GM23338 (cell line): ENCODE results near the gene LTA4H. TPM values are rescaled to one million over a fixed set of nuclear protein-coding genes. Genes with fewer than 3 reads are reported as not detected.

Experiments
- ATAC-seq: fragments of 200-7000 bp; cut with Tn5 transposase; 3 replicates; pipeline ENCODE4 v1.9.1; 2020
- DNase-seq: peaks from one replicate; pipeline ENCODE4 v3.0.0-alpha.2; 2015; ENCODE audit warnings: low spot score
- H2AFZ ChIP-seq: fragments of 200-600 bp; sonication (generic); 2 replicates; pipeline ENCODE4 v1.8.0; 2016; ENCODE audit warnings: antibody characterized with exemption, mild to moderate bottlenecking, moderate library complexity
- H3F3A ChIP-seq: fragments of 200-600 bp; sonication (generic); replicated peaks from 2 replicates; pipeline ENCODE4 v1.8.0; 2017; ENCODE audit warnings: antibody characterized with exemption, mixed run types, low read depth
- H3K27ac ChIP-seq: fragments of 200-600 bp; sonication (generic); 2 replicates; pipeline ENCODE4 v1.6.1; 2016; ENCODE audit warnings: low read depth
- H3K27me3 ChIP-seq: fragments of 200-600 bp; sonication (generic); 2 replicates; pipeline ENCODE4 v1.8.0; 2016; ENCODE audit warnings: mild to moderate bottlenecking, mixed run types, moderate library complexity; ENCODE audit not compliant: insufficient read depth
- H3K36me3 ChIP-seq: fragments of 200-600 bp; sonication (generic); 2 replicates; pipeline ENCODE4 v1.8.0; 2016; ENCODE audit warnings: mild to moderate bottlenecking; ENCODE audit not compliant: insufficient read depth
- H3K4me1 ChIP-seq: fragments of 200-600 bp; sonication (generic); 2 replicates; pipeline ENCODE4 v1.8.0; 2016; ENCODE audit warnings: mild to moderate bottlenecking, moderate library complexity; ENCODE audit not compliant: insufficient read depth
- H3K4me2 ChIP-seq: fragments of 200-600 bp; sonication (generic); 2 replicates; pipeline ENCODE4 v1.7.1; 2017; ENCODE audit warnings: mixed run types
- H3K4me3 ChIP-seq: fragments of 200-600 bp; sonication (generic); 2 replicates; pipeline ENCODE4 v1.6.1; 2016; ENCODE audit warnings: mixed run types
- H3K79me2 ChIP-seq: fragments of 200-600 bp; sonication (generic); replicated peaks from 2 replicates; pipeline ENCODE4 v1.8.0; 2017; ENCODE audit warnings: mild to moderate bottlenecking; ENCODE audit not compliant: insufficient read depth
- H3K9me2 ChIP-seq: fragments of 200-600 bp; sonication (generic); 2 replicates; pipeline ENCODE4 v1.8.0; 2017; ENCODE audit not compliant: insufficient read depth
- H4K20me1 ChIP-seq: fragments of 200-600 bp; sonication (generic); replicated peaks from 2 replicates; pipeline ENCODE4 v1.8.0; 2017; ENCODE audit warnings: mild to moderate bottlenecking; ENCODE audit not compliant: insufficient read depth
- H3K27ac Mint-ChIP-seq: 2 replicates; pipeline ENCODE4 v1.8.0; 2020; ENCODE audit warnings: inconsistent platforms, mild to moderate bottlenecking, moderate library complexity, mixed read lengths
- H3K27me3 Mint-ChIP-seq: 3 replicates; pipeline ENCODE4 v1.8.0; 2022; ENCODE audit warnings: low read depth, mild to moderate bottlenecking, moderate library complexity, mixed read lengths, inconsistent platforms; ENCODE audit not compliant: insufficient read depth, poor library complexity
- H3K36me3 Mint-ChIP-seq: 3 replicates; pipeline ENCODE4 v1.8.0; 2021; ENCODE audit warnings: low read depth, mild to moderate bottlenecking, inconsistent platforms, moderate library complexity, mixed read lengths
- H3K4me1 Mint-ChIP-seq: 3 replicates; pipeline ENCODE4 v1.8.0; 2020; ENCODE audit warnings: mild to moderate bottlenecking, inconsistent platforms, mixed read lengths
- H3K4me3 Mint-ChIP-seq: 3 replicates; pipeline ENCODE4 v1.8.0; 2021; ENCODE audit warnings: moderate library complexity, mild to moderate bottlenecking, inconsistent platforms, mixed read lengths
- H3K9me3 Mint-ChIP-seq: 3 replicates; pipeline ENCODE4 v1.8.0; 2020; ENCODE audit warnings: moderate library complexity, mild to moderate bottlenecking, inconsistent platforms, mixed read lengths
- CREB1 ChIP-seq: fragments of 250-450 bp; sonication (Bioruptor Pico); IDR thresholded peaks from 2 replicates; pipeline ENCODE4 v1.5.0; 2020; ENCODE audit warnings: low read depth, mild to moderate bottlenecking, moderate library complexity
- CTCF ChIP-seq, 2 experiments: fragments of 200-600 bp in 1 of 2; sonication (generic) in 1 of 2; conservative IDR thresholded peaks; 2 replicates each; pipeline versions ENCODE4 v1.5.1 to v1.6.1; 2016 to 2017; ENCODE audit warnings: antibody characterized with exemption in 2 of 2, low read depth in 2 of 2, mild to moderate bottlenecking in 2 of 2, moderate library complexity in 1 of 2
- EZH2 ChIP-seq: fragments of 200-600 bp; sonication (generic); IDR thresholded peaks from one replicate; pipeline ENCODE4 v1.8.0; 2017; ENCODE audit warnings: antibody characterized with exemption, mild to moderate bottlenecking, low read depth; ENCODE audit not compliant: unreplicated experiment
- EZH2phosphoT487 ChIP-seq: fragments of 200-600 bp; sonication (generic); IDR thresholded peaks from one replicate; pipeline ENCODE4 v1.8.1; 2018; ENCODE audit warnings: antibody characterized with exemption; ENCODE audit not compliant: unreplicated experiment
- JUNB ChIP-seq: IDR thresholded peaks from one replicate; pipeline ENCODE4 v1.6.1; 2016; ENCODE audit warnings: antibody characterized with exemption; ENCODE audit not compliant: unreplicated experiment
- NANOG ChIP-seq: IDR thresholded peaks from 2 replicates; pipeline ENCODE4 v1.6.1; 2016; ENCODE audit warnings: antibody characterized with exemption, borderline replicate concordance
- POLR2AphosphoS5 ChIP-seq: IDR thresholded peaks from 2 replicates; pipeline ENCODE4 v1.6.1; 2016; ENCODE audit warnings: antibody characterized with exemption, low read depth
- STAT1 ChIP-seq: IDR thresholded peaks from one replicate; pipeline ENCODE4 v1.6.1; 2016; ENCODE audit warnings: antibody characterized with exemption; ENCODE audit not compliant: unreplicated experiment
- ZNF114 ChIP-seq: fragments of 250-450 bp; sonication (Bioruptor Pico); IDR thresholded peaks from 2 replicates; pipeline ENCODE4 v1.5.0; 2020; ENCODE audit warnings: mild to moderate bottlenecking, moderate library complexity
- ZNF331 ChIP-seq: fragments of 250-450 bp; sonication (Bioruptor Pico); IDR thresholded peaks from 2 replicates; pipeline ENCODE4 v1.5.0; 2020; ENCODE audit warnings: low read depth, mild to moderate bottlenecking, moderate library complexity
- polyA plus RNA-seq: library from polyadenylated mRNA; unstranded; fragments of >200 nt; fragmentation: Nextera tagmentation; extraction: Ambion mirVana; gene quantifications from 2 replicates; pipeline ENCODE4 v1.2.1, GENCODE V29; 2016
- total RNA-seq: library from RNA; depleted of rRNA; stranded (reverse); fragments of >200 nt; shearing (Covaris generic); gene quantifications from 2 replicates; pipeline ENCODE4 v1.2.3, GENCODE V29; 2014
- TF ChIP-seq, protein P1 (sequence below): fragments of 250-450 bp; sonication (Bioruptor Pico); IDR thresholded peaks from 2 replicates; pipeline ENCODE4 v1.5.0; 2020; ENCODE audit warnings: mild to moderate bottlenecking, moderate library complexity
- TF ChIP-seq, protein P2 (sequence below): IDR thresholded peaks from 2 replicates; pipeline ENCODE4 v1.6.1; 2016; ENCODE audit warnings: antibody characterized with exemption
- TF ChIP-seq, protein P3 (sequence below): IDR thresholded peaks from one replicate; pipeline ENCODE4 v1.6.1; 2018; ENCODE audit warnings: antibody characterized with exemption; ENCODE audit not compliant: unreplicated experiment

LTA4H gene
- total and polyA plus RNA-seq, 2 experiments from 2014 or later, result 84.4 to 189 TPM

DNA sequence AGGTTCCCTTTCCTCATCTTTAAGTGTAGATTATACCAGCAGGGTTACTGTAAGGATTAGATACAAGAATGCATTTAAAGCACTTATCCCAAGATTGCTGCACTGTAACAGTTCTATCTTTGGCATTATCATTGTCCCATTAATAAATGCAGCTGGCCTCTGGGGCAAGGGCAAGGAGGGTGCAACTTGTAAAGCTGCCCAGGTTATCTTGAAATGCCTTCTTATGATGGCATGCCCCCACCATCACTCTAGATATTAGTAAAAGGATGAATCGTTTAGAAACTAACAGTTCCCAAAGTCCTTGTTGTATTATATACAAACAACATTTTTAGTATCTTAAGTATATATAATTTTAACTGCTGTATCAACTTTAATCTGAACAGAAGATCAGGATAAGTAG is 6.8 kb downstream of the LTA4H start:
- H3K4me3 ChIP-seq, result no peak overlapping the region
- H2AFZ ChIP-seq, result no peak overlapping the region
- H3K4me2 ChIP-seq, result no peak overlapping the region
- no peak overlapping the region for H3K27ac ChIP-seq
- H3F3A ChIP-seq, result no peaks in the 10 kb centered on the region
- peaks cover 45% of the 10 kb centered on the region for H3K79me2 ChIP-seq
- no peaks in the 10 kb centered on the region for H3K27me3 ChIP-seq
- Mint-ChIP-seq H3K27me3 (no peaks in the 10 kb centered on the region), H3K4me3 (no peak overlapping the region), H3K36me3 (peaks cover 36% of the 10 kb centered on the region), H3K27ac (no peak overlapping the region), H3K9me3 (no peaks in the 10 kb centered on the region), H3K4me1 (peaks cover 2% of the 10 kb centered on the region; the same call in 1 of the 3 replicates)
- 0 out of 2 replicates have a peak, but pooled peaks cover 5% of the 10 kb centered on the region for H4K20me1 ChIP-seq
- no peak for DNase-seq
- H3K9me2 ChIP-seq, result no peaks in the 10 kb centered on the region
- peaks cover 27% of the 10 kb centered on the region for H3K36me3 ChIP-seq
- TF ChIP-seq CREB1 (CRISPR knock-in tag) (no peak), EZH2phosphoT487 (no peak), ZNF114 (CRISPR knock-in tag) (no peak), JUNB (no peak), STAT1 (no peak), EZH2 (no peak), NANOG (no peak), POLR2AphosphoS5 (no peak), ZNF331 (CRISPR knock-in tag) (no peak), CTCF (conservative IDR thresholded peaks at IDR 0.05; ENCODE audit: low read depth in 2 of 2) (no peak)
- TF ChIP-seq, protein P1, sequence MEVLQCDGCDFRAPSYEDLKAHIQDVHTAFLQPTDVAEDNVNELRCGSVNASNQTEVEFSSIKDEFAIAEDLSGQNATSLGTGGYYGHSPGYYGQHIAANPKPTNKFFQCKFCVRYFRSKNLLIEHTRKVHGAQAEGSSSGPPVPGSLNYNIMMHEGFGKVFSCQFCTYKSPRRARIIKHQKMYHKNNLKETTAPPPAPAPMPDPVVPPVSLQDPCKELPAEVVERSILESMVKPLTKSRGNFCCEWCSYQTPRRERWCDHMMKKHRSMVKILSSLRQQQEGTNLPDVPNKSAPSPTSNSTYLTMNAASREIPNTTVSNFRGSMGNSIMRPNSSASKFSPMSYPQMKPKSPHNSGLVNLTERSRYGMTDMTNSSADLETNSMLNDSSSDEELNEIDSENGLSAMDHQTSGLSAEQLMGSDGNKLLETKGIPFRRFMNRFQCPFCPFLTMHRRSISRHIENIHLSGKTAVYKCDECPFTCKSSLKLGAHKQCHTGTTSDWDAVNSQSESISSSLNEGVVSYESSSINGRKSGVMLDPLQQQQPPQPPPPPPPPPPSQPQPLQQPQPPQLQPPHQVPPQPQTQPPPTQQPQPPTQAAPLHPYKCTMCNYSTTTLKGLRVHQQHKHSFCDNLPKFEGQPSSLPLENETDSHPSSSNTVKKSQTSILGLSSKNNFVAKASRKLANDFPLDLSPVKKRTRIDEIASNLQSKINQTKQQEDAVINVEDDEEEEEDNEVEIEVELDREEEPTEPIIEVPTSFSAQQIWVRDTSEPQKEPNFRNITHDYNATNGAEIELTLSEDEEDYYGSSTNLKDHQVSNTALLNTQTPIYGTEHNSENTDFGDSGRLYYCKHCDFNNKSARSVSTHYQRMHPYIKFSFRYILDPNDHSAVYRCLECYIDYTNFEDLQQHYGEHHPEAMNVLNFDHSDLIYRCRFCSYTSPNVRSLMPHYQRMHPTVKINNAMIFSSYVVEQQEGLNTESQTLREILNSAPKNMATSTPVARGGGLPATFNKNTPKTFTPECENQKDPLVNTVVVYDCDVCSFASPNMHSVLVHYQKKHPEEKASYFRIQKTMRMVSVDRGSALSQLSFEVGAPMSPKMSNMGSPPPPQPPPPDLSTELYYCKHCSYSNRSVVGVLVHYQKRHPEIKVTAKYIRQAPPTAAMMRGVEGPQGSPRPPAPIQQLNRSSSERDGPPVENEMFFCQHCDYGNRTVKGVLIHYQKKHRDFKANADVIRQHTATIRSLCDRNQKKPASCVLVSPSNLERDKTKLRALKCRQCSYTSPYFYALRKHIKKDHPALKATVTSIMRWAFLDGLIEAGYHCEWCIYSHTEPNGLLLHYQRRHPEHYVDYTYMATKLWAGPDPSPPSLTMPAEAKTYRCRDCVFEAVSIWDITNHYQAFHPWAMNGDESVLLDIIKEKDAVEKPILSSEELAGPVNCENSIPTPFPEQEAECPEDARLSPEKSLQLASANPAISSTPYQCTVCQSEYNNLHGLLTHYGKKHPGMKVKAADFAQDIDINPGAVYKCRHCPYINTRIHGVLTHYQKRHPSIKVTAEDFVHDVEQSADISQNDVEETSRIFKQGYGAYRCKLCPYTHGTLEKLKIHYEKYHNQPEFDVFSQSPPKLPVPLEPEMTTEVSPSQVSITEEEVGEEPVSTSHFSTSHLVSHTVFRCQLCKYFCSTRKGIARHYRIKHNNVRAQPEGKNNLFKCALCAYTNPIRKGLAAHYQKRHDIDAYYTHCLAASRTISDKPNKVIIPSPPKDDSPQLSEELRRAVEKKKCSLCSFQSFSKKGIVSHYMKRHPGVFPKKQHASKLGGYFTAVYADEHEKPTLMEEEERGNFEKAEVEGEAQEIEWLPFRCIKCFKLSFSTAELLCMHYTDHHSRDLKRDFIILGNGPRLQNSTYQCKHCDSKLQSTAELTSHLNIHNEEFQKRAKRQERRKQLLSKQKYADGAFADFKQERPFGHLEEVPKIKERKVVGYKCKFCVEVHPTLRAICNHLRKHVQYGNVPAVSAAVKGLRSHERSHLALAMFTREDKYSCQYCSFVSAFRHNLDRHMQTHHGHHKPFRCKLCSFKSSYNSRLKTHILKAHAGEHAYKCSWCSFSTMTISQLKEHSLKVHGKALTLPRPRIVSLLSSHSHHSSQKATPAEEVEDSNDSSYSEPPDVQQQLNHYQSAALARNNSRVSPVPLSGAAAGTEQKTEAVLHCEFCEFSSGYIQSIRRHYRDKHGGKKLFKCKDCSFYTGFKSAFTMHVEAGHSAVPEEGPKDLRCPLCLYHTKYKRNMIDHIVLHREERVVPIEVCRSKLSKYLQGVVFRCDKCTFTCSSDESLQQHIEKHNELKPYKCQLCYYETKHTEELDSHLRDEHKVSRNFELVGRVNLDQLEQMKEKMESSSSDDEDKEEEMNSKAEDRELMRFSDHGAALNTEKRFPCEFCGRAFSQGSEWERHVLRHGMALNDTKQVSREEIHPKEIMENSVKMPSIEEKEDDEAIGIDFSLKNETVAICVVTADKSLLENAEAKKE (CRISPR knock-in tag), result no peak
- TF ChIP-seq, protein P2, sequence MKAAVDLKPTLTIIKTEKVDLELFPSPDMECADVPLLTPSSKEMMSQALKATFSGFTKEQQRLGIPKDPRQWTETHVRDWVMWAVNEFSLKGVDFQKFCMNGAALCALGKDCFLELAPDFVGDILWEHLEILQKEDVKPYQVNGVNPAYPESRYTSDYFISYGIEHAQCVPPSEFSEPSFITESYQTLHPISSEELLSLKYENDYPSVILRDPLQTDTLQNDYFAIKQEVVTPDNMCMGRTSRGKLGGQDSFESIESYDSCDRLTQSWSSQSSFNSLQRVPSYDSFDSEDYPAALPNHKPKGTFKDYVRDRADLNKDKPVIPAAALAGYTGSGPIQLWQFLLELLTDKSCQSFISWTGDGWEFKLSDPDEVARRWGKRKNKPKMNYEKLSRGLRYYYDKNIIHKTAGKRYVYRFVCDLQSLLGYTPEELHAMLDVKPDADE, result no peak
- TF ChIP-seq, protein P3, sequence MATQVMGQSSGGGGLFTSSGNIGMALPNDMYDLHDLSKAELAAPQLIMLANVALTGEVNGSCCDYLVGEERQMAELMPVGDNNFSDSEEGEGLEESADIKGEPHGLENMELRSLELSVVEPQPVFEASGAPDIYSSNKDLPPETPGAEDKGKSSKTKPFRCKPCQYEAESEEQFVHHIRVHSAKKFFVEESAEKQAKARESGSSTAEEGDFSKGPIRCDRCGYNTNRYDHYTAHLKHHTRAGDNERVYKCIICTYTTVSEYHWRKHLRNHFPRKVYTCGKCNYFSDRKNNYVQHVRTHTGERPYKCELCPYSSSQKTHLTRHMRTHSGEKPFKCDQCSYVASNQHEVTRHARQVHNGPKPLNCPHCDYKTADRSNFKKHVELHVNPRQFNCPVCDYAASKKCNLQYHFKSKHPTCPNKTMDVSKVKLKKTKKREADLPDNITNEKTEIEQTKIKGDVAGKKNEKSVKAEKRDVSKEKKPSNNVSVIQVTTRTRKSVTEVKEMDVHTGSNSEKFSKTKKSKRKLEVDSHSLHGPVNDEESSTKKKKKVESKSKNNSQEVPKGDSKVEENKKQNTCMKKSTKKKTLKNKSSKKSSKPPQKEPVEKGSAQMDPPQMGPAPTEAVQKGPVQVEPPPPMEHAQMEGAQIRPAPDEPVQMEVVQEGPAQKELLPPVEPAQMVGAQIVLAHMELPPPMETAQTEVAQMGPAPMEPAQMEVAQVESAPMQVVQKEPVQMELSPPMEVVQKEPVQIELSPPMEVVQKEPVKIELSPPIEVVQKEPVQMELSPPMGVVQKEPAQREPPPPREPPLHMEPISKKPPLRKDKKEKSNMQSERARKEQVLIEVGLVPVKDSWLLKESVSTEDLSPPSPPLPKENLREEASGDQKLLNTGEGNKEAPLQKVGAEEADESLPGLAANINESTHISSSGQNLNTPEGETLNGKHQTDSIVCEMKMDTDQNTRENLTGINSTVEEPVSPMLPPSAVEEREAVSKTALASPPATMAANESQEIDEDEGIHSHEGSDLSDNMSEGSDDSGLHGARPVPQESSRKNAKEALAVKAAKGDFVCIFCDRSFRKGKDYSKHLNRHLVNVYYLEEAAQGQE, result no peak
- ATAC-seq, result no peak
- H3K4me1 ChIP-seq, result no peaks in the 10 kb centered on the region; the same call in 1 of the 2 replicates
